Subcutaneous adipose tissue (tissue), 4 donors: ENCODE data around the gene DNAH8. TPM values are rescaled to one million over a fixed set of nuclear protein-coding genes. Genes with fewer than 3 reads are reported as not detected.

Experiments
- total RNA-seq, 4 donors: library from RNA; depleted of rRNA; stranded (reverse); fragments of >200 nt; gene quantifications; one replicate each; pipeline ENCODE4 v1.1.0, GENCODE V29; 2016
- TF ChIP-seq, protein P1 (sequence below): fragments of 450-650 bp; IDR thresholded peaks from one replicate; pipeline ENCODE4 v1.5.1; 2016; ENCODE audit warnings: low read depth, mild to moderate bottlenecking, control low read depth, antibody characterized with exemption, moderate library complexity

The DNAH8 gene
- total RNA-seq, 4 donors from 2014 or later = not detected

GRCh38 chr6:38806833-38807232 lies 91.7 kb downstream of the DNAH8 start:
- TF ChIP-seq, protein P1, sequence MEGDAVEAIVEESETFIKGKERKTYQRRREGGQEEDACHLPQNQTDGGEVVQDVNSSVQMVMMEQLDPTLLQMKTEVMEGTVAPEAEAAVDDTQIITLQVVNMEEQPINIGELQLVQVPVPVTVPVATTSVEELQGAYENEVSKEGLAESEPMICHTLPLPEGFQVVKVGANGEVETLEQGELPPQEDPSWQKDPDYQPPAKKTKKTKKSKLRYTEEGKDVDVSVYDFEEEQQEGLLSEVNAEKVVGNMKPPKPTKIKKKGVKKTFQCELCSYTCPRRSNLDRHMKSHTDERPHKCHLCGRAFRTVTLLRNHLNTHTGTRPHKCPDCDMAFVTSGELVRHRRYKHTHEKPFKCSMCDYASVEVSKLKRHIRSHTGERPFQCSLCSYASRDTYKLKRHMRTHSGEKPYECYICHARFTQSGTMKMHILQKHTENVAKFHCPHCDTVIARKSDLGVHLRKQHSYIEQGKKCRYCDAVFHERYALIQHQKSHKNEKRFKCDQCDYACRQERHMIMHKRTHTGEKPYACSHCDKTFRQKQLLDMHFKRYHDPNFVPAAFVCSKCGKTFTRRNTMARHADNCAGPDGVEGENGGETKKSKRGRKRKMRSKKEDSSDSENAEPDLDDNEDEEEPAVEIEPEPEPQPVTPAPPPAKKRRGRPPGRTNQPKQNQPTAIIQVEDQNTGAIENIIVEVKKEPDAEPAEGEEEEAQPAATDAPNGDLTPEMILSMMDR = no peak

DNA sequence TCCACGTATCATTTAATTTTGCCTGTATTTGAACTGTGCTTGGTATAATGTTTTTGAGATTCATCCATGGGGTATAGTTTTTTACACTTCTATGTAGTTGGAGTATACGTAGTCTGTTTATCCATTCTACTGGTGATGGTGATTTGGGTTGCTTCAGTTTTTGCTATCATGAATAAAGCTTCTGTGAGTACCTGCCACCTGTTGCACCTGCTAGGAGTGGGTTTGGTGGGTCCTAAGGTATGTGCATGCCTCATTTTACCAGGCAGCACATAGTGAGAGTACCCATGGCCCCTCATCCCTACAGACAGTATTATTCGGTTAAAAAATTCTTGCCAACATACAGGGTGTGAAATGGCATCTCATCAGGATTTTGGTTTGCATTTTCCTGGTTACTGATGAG lies 92.9 kb downstream of the DNAH8 start:
- TF ChIP-seq, protein P1 = no peak

DNA sequence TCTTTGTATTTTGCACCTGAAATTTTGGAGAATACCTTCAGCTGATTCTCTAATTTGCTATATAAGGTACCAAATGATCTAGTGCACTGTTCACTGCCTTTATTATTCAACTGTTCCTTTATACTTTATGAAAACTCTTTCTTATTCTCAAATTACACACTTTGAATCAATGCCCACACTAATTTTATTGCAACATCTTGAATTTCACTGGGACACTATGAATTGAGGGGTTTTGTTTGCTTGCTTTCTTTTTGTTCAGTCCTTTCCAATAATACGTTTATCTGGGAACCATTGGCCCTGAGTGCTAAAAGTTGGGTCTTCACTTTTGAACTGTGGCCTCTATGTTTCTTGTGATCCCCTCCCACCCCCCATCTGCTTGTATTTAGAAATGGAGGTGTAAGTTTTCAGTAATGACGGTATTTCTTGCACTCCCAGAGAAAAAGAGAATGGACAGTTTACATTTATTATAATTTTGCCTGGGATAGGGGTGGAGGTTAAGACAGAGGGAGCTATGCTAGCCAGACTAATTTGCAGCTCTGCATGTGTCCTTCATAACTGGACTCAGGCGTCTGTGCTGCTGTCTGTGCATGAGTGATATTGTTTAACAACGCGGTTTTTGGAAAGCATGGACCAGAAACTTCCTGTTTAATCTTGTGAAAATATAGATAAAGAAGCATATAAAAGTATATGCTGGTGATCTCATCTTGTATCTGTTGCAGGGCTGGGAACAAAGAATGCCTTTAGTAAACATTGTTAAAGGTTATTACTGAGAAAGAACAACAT lies 98.1 kb downstream of the DNAH8 start:
- TF ChIP-seq, protein P1 = no peak

DNA sequence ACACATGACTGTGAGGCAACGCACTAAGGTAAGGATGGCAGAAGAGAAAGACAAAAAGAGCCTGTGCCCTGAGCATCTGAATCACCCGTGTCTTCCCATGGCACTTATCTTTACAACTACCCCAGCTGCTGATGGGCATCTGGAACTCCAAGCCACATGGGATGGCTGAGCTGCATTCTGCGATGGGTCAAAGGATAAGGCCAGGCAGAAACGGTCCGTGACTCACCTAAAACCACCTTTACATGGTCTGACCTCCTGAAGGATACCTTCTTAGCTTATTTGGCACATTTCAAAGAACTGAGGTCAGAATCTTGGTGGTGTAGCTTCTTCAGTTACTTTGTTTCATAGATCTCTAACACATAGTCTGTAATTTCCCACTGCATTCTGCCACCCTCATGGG lies 99.7 kb downstream of the DNAH8 start:
- TF ChIP-seq, protein P1 = no peak

DNA sequence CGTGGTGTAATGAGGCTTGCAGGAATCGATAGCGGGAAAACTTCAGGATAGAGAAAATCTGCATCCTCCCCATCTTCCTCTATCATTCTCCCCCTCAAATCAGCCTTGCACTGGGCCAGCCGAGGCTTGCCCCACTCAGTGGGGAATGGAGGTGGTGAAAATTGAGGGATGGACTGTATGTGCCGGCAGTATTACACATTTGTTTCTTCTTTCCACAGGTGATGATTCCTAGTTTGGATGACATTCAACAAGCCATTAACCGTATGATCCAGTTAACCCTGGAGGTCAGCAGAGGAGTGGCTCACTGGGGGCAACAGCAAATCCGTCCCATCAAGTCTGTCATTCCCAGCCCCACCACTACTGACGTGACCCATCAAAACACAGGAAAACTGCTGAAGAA lies 100.1 kb downstream of the DNAH8 start:
- TF ChIP-seq, protein P1 = no peak

DNA sequence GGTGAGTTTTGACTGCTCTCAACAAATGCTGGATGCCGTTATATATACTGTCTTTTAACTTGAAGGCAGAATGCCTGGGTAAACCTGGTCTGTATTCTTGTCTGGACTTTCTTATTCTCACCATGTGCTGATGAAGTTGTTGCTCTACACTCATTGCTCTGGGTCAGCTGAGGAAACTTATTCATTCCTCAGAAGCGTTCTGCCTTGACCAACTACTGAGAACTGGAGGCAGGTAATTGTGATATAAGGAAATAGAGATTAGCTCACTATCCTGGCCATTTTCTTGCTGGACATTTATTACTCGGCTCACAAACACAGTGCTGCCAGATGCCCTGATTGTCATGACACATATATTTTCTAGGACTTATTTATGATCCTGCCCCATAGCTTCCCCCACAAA lies 103.6 kb downstream of the DNAH8 start:
- TF ChIP-seq, protein P1 = no peak

DNA sequence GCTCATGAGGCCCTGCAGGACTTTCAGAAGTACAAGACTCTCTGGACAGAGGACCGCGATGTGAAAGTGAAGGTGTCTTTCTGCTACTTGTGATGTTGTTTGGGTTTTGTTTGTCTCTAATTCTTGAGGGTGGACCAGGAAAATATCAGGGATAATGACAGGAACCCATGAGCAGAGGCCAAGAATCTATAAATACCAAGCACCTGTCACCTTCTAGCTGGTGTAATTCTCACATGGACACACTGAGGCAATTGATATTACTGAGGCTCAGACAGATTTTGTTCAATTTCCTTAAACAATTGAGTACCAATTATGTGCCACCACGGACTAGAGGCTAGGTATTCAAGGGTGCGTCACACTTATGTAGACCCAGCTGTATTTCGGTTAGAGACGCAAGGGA lies 107.9 kb downstream of the DNAH8 start:
- TF ChIP-seq, protein P1 = no peak
